SK-N-SH (cell line): ENCODE measurements around the gene CBX1. TPM values are rescaled to one million over a fixed set of nuclear protein-coding genes. Genes with fewer than 3 reads are reported as not detected.
"Not testable (repeated sequence)": the region's sequence is repeated elsewhere in the genome, so short reads cannot be mapped to it uniquely, and the experiment has no call there.

Source experiments
- CTCF ChIA-PET: fragments of 300-600, 350-600 bp; formaldehyde crosslinking; extraction: SDS; loops from one replicate; lab custom pipeline; 2021; lab: Yijun Ruan, JAX
- POLR2A ChIA-PET: fragments of 350-600 bp; sonication (Branson Sonifier 250); formaldehyde crosslinking; extraction: SDS; loops from one replicate; lab custom pipeline; 2020; ENCODE audit warnings: antibody characterized with exemption, inconsistent platforms; lab: Yijun Ruan, JAX
- DNase-seq: peaks from one replicate; pipeline ENCODE4 v3.0.0; 2012
- H2AFZ ChIP-seq: fragments of 200-600 bp; sonication (generic); 2 replicates; pipeline ENCODE4 v1.8.1; 2016; ENCODE audit warnings: antibody characterized with exemption, mild to moderate bottlenecking, low read depth
- H3F3A ChIP-seq: fragments of 200-600 bp; sonication (generic); replicated peaks from 2 replicates; pipeline ENCODE3; 2016; ENCODE audit warnings: antibody characterized with exemption, mild to moderate bottlenecking; ENCODE audit not compliant: insufficient read depth
- H3K27ac ChIP-seq, 2 experiments: fragments of 200-500 bp in 1 of 2; fragments of 200-600 bp in 1 of 2; sonication (Bioruptor generic) in 1 of 2; sonication (generic), shearing (Covaris generic) in 1 of 2; 2 replicates each; pipeline versions ENCODE4 v1.5.1 to v1.6.1; 2014 to 2016; ENCODE audit warnings: low read depth in 2 of 2, inconsistent platforms in 1 of 2, low read length in 1 of 2, mild to moderate bottlenecking in 1 of 2, mixed read lengths in 1 of 2
- H3K27me3 ChIP-seq: fragments of 200-600 bp; sonication (generic), shearing (Covaris generic); 2 replicates; pipeline ENCODE4 v1.6.1; 2016; ENCODE audit warnings: mixed run types; ENCODE audit not compliant: insufficient read depth
- H3K36me3 ChIP-seq, 2 experiments: fragments of 200-500 bp in 1 of 2; fragments of 200-600 bp in 1 of 2; sonication (Bioruptor generic) in 1 of 2; sonication (generic) in 1 of 2; replicated peaks in 1 of 2; 2 replicates each; pipeline versions ENCODE3 to v1.5.1; 2014 to 2016; ENCODE audit warnings: low read length in 1 of 2, mild to moderate bottlenecking in 1 of 2; ENCODE audit not compliant: insufficient read depth in 2 of 2, control insufficient read depth in 1 of 2
- H3K4me1 ChIP-seq, 2 experiments: fragments of 200-500 bp in 1 of 2; fragments of 200-600 bp in 1 of 2; sonication (Bioruptor generic) in 1 of 2; sonication (generic), shearing (Covaris generic) in 1 of 2; 2 replicates each; pipeline versions ENCODE4 v1.5.1 to v1.6.1; 2014 to 2016; ENCODE audit warnings: low read depth in 1 of 2, low read length in 1 of 2, mixed run types in 1 of 2; ENCODE audit not compliant: insufficient read depth in 2 of 2, control insufficient read depth in 1 of 2
- H3K4me2 ChIP-seq: fragments of 200-600 bp; sonication (generic), shearing (Covaris generic); 2 replicates; pipeline ENCODE4 v1.6.1; 2017; ENCODE audit warnings: mixed run types
- H3K4me3 ChIP-seq, 2 experiments: fragments of 200-500 bp in 1 of 2; fragments of 200-600 bp in 1 of 2; sonication (Bioruptor generic) in 1 of 2; sonication (generic), shearing (Covaris generic) in 1 of 2; 2 replicates each; pipeline versions ENCODE4 v1.5.1 to v1.8.1; 2014 to 2016; ENCODE audit warnings: low read depth in 2 of 2, inconsistent platforms in 1 of 2, low read length in 1 of 2, mild to moderate bottlenecking in 1 of 2, mixed read lengths in 1 of 2, moderate library complexity in 1 of 2
- H3K79me2 ChIP-seq: fragments of 200-600 bp; sonication (generic); 2 replicates; pipeline ENCODE4 v1.8.1; 2017; ENCODE audit warnings: mild to moderate bottlenecking; ENCODE audit not compliant: insufficient read depth
- H3K9ac ChIP-seq: fragments of 200-600 bp; sonication (generic); 2 replicates; pipeline ENCODE4 v1.6.1; 2017; ENCODE audit warnings: mixed run types
- H3K9me2 ChIP-seq: fragments of 200-600 bp; sonication (generic); 2 replicates; pipeline ENCODE4 v1.6.1; 2017; ENCODE audit warnings: mixed run types
- H3K9me3 ChIP-seq: fragments of 200-600 bp; sonication (generic); 2 replicates; pipeline ENCODE4 v1.6.1; 2017; ENCODE audit warnings: mixed run types, mild to moderate bottlenecking, moderate library complexity
- H4K20me1 ChIP-seq: fragments of 200-600 bp; sonication (generic); 2 replicates; pipeline ENCODE4 v1.6.1; 2017; ENCODE audit warnings: mild to moderate bottlenecking, mixed run types; ENCODE audit not compliant: insufficient read depth
- NFIC ChIP-seq: IDR thresholded peaks from 2 replicates; pipeline ENCODE4 v1.4.0; 2012; ENCODE audit warnings: borderline replicate concordance
- RAD21 ChIP-seq: IDR thresholded peaks from 2 replicates; pipeline ENCODE4 v1.6.1; 2012; ENCODE audit warnings: mild to moderate bottlenecking, low read length
- RCOR1 ChIP-seq: fragments of 150-350 bp; IDR thresholded peaks from 2 replicates; pipeline ENCODE4 v1.6.1; 2017; ENCODE audit warnings: antibody characterized with exemption, low read length
- SIN3A ChIP-seq: IDR thresholded peaks from 2 replicates; pipeline ENCODE4 v1.6.1; 2012; ENCODE audit warnings: low read depth, mild to moderate bottlenecking, low read length, moderate library complexity, borderline replicate concordance
- SMC3 ChIP-seq: IDR thresholded peaks from 2 replicates; pipeline ENCODE4 v1.6.1; 2012; ENCODE audit warnings: low read depth, low read length, improper control_type of control experiment
- TCF12 ChIP-seq: IDR thresholded peaks from 2 replicates; pipeline ENCODE4 v1.4.0; 2012
- WGBS: methylation state at CpG from one replicate; pipeline ENCODE4 v1.1.6; 2017; ENCODE audit warnings: low lambda C conversion rate; 5-methylcytosine and 5-hydroxymethylcytosine counted together
- polyA plus RNA-seq, 3 experiments: library from polyadenylated mRNA; depleted of rRNA; stranded (reverse); fragments of >200 nt; gene quantifications; 2 replicates each; pipeline ENCODE4 v1.2.3, GENCODE V29; 2012
- TF ChIP-seq, protein P1 (sequence below): fragments of 200-600 bp; sonication (generic); IDR thresholded peaks from 2 replicates; pipeline ENCODE4 v1.6.1; 2017; ENCODE audit warnings: antibody characterized with exemption, mild to moderate bottlenecking, moderate library complexity
- TF ChIP-seq, protein P2 (sequence below): fragments of 150-350 bp; IDR thresholded peaks from 2 replicates; pipeline ENCODE4 v1.6.1; 2016; ENCODE audit warnings: mild to moderate bottlenecking, low read depth, low read length

The CBX1 gene
- polyA plus RNA-seq, 1 of the 3 experiments (the other 2 are of a cell fraction): 102 TPM

DNA sequence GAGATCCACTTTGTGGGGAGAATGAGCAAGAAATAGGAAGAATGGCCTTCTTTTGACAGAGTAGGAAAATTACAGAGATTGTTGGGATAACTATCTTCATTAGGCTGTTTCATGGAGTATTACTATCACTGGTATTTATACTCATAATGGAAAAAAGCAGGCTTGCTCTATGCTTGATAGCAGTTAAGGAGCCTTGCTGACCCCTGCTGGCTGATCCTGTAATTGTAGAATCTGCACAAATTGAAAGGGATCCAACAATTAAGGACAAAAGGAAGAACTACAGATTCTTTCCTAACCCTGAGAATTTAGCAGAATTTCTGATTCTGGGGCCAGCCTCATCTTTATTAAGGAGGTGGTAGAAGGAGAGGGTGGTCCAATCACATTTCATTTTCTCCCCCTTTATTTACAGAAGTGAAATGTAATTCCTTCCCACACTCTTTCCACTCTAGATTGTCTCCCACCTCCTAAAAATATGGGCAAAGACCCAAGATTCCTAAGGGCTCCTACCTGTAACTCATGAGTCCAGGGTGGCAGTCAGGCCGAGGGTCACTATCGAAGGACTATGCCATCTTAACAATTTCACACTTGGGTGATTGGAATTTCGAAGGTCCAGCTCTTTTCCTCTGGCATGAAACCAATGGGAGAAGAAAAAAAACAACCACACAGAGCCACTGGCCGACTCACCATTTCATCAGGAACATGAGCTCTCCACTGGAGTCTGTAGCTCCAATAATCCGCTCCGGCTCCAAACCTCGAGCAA, 26.8 kb downstream of the CBX1 start:
- H3K4me1 ChIP-seq: no peaks in the 10 kb centered on the region
- ChIA-PET CTCF (interaction anchor here (0.7 to 44.3 kb wide), 14 partner anchors 12 to 544 kb away, joined by 3 to 1200 read pairs (median 5); partner anchors contain the start of genes CBX1, COPZ2, NFE2L1 and SNX11), POLR2A (interaction anchor here (0.6 to 1.8 kb wide), 3 partner anchors 16 to 63 kb away, joined by 3 to 8 read pairs (median 3); partner anchors contain the start of gene NFE2L1)
- H3K27ac ChIP-seq: peak overlapping the region in 1 of 2 experiments; percentile 33; a peak in 1 of 4 replicates
- H4K20me1 ChIP-seq: peaks cover 27% of the 10 kb centered on the region
- H3K9me2 ChIP-seq: no peaks in the 10 kb centered on the region
- peaks cover 66% of the 10 kb centered on the region for H3K79me2 ChIP-seq
- H3K9ac ChIP-seq: no peak overlapping the region
- H3K4me2 ChIP-seq: no peak overlapping the region; the same call in 1 of the 2 replicates
- H3K27me3 ChIP-seq: no peaks in the 10 kb centered on the region
- peaks cover 55% of the 10 kb centered on the region for H3F3A ChIP-seq
- H3K9me3 ChIP-seq: no peaks in the 10 kb centered on the region
- DNase-seq: peak; percentile 77
- 71% methylated on average over 7 of the region's 7 CpGs for WGBS
- H2AFZ ChIP-seq: no peak overlapping the region
- H3K36me3 ChIP-seq: peaks cover 60 to 77% of the 10 kb centered on the region in 2 experiments
- H3K4me3 ChIP-seq: no peak overlapping the region
- TF ChIP-seq RCOR1 (no peak), SMC3 (peak; percentile 93), NFIC (peak; percentile 44; the same call in 1 of the 2 replicates), TCF12 (no peak), SIN3A (peak; percentile 65; the same call in 1 of the 2 replicates), RAD21 (peak; percentile 96)
- TF ChIP-seq, protein P1, sequence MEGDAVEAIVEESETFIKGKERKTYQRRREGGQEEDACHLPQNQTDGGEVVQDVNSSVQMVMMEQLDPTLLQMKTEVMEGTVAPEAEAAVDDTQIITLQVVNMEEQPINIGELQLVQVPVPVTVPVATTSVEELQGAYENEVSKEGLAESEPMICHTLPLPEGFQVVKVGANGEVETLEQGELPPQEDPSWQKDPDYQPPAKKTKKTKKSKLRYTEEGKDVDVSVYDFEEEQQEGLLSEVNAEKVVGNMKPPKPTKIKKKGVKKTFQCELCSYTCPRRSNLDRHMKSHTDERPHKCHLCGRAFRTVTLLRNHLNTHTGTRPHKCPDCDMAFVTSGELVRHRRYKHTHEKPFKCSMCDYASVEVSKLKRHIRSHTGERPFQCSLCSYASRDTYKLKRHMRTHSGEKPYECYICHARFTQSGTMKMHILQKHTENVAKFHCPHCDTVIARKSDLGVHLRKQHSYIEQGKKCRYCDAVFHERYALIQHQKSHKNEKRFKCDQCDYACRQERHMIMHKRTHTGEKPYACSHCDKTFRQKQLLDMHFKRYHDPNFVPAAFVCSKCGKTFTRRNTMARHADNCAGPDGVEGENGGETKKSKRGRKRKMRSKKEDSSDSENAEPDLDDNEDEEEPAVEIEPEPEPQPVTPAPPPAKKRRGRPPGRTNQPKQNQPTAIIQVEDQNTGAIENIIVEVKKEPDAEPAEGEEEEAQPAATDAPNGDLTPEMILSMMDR: peak; percentile 98
- TF ChIP-seq, protein P2, sequence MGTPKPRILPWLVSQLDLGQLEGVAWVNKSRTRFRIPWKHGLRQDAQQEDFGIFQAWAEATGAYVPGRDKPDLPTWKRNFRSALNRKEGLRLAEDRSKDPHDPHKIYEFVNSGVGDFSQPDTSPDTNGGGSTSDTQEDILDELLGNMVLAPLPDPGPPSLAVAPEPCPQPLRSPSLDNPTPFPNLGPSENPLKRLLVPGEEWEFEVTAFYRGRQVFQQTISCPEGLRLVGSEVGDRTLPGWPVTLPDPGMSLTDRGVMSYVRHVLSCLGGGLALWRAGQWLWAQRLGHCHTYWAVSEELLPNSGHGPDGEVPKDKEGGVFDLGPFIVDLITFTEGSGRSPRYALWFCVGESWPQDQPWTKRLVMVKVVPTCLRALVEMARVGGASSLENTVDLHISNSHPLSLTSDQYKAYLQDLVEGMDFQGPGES: no peak

DNA sequence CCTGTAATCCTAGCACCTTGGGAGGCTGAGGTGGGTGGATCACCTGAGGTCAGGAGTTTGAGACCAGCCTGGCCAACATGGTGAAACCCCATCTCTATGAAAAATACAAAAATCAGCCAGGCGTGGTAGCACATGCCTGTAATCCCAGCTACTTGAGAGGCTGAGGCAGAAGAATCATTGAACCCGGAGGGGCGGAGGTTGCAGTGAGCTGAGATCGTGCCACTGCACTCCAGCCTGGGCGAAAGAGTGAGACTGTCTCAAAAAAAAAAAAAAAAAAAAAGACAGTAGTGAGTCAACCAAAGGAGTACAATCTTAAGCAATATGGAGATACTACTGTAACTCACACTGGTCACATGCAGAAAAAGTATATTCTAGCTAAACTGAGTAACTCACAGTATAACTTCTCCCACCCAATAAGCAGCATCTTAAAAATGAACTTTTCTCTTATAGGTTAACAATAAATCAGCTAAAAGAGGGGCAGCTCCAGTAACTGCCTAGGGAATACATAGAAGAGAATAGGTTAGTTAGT, 27.6 kb downstream of the CBX1 start:
- H3K9ac ChIP-seq, H3K9me3 ChIP-seq, H3K4me1 ChIP-seq, H2AFZ ChIP-seq, H3K4me3 ChIP-seq, DNase-seq, H3K4me2 ChIP-seq, H3K9me2 ChIP-seq, H3K27me3 ChIP-seq: not testable (repeated sequence)
- ChIA-PET CTCF (interaction anchor here (0.7 to 44.3 kb wide), 9 partner anchors 9 to 383 kb away, joined by 3 to 1200 read pairs (median 49); partner anchors contain the start of genes CBX1, COPZ2 and NFE2L1), POLR2A (interaction anchor here (0.9 to 1.0 kb wide), 2 partner anchors 18 to 47 kb away, joined by 3 to 5 read pairs; no protein-coding TSS in a partner anchor)
- Histone ChIP-seq H3F3A (peaks cover 61% of the 10 kb centered on the region), H3K27ac (peak overlapping the region in 1 of 2 experiments; percentile 4; a peak in 1 of 4 replicates), H4K20me1 (peaks cover 23% of the 10 kb centered on the region), H3K36me3 (peaks cover 62 to 85% of the 10 kb centered on the region in 2 experiments), H3K79me2 (peaks cover 58% of the 10 kb centered on the region)
- WGBS: 98% methylated on average over 5 of the region's 5 CpGs

DNA sequence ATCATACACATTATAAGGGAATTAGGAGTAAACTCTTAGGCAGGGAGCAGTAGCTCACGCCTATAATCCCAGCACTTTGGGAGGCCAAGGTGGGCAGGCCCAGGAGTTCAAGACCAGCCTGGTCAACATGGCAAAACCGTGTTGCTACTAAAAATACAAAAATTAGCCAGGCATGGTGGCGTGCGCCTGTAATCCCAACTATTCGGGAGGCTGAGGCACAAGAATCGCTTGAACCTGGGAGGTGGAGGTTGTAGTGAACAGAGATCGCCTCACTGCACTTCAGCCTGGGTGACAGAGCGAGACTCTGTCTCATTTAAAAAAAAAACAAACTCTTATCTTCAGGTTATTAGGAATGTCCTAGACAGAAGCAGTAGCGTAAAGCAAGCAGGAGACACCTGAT, 28.5 kb downstream of the CBX1 start:
- H4K20me1 ChIP-seq: peaks cover 18% of the 10 kb centered on the region
- CTCF ChIA-PET: interaction anchor here (0.7 to 44.3 kb wide), 7 partner anchors 7 to 382 kb away, joined by 3 to 1200 read pairs (median 127); partner anchors contain the start of genes CBX1, COPZ2 and NFE2L1
- H3K9ac ChIP-seq, H3K9me3 ChIP-seq, POLR2A ChIA-PET, DNase-seq, H3K4me2 ChIP-seq, H3K27ac ChIP-seq, H3K27me3 ChIP-seq, H3K4me3 ChIP-seq, H2AFZ ChIP-seq, H3K9me2 ChIP-seq, H3K4me1 ChIP-seq: not testable (repeated sequence)
- peaks cover 66 to 91% of the 10 kb centered on the region in 2 experiments for H3K36me3 ChIP-seq
- WGBS: 90% methylated on average over 9 of the region's 9 CpGs
- peaks cover 53% of the 10 kb centered on the region for H3K79me2 ChIP-seq
- H3F3A ChIP-seq: peaks cover 67% of the 10 kb centered on the region
